ENCODE data around the gene CREB1.

The CREB1 gene

DNA sequence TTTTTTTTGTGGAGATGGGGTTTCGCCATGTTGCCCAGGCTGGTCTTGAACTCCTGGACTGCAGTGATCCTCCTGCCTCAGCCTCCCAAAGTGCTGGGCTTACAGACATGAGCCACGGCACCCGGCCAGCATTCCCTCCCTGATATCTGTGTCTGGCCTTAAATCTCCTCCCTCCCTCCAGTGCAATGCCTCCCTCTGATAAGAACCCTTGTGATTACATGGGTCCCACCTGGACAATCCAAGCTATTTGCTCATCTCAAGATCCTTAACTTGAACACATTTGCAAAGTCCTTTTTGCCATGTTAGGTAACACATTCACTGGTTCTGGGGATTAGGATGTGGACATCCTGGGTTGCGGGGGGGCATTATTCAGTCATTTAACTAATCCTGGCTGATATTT is 40.5 kb upstream of the CREB1 start (continued):
- TF ChIP-seq ZBTB26 (tag by site-specific recombination; optimal IDR thresholded peaks at IDR 0.05) (no peak), ZNF449 (tag by site-specific recombination; IDR thresholded peaks at IDR 0.05) (no peak), ZNF426 (tag by site-specific recombination; IDR thresholded peaks at IDR 0.05) (no peak), WT1 (tag by site-specific recombination; IDR thresholded peaks at IDR 0.05) (no peak), KLF8 (tag by site-specific recombination; IDR thresholded peaks at IDR 0.05) (no peak)
- TF ChIP-seq, protein P1, sequence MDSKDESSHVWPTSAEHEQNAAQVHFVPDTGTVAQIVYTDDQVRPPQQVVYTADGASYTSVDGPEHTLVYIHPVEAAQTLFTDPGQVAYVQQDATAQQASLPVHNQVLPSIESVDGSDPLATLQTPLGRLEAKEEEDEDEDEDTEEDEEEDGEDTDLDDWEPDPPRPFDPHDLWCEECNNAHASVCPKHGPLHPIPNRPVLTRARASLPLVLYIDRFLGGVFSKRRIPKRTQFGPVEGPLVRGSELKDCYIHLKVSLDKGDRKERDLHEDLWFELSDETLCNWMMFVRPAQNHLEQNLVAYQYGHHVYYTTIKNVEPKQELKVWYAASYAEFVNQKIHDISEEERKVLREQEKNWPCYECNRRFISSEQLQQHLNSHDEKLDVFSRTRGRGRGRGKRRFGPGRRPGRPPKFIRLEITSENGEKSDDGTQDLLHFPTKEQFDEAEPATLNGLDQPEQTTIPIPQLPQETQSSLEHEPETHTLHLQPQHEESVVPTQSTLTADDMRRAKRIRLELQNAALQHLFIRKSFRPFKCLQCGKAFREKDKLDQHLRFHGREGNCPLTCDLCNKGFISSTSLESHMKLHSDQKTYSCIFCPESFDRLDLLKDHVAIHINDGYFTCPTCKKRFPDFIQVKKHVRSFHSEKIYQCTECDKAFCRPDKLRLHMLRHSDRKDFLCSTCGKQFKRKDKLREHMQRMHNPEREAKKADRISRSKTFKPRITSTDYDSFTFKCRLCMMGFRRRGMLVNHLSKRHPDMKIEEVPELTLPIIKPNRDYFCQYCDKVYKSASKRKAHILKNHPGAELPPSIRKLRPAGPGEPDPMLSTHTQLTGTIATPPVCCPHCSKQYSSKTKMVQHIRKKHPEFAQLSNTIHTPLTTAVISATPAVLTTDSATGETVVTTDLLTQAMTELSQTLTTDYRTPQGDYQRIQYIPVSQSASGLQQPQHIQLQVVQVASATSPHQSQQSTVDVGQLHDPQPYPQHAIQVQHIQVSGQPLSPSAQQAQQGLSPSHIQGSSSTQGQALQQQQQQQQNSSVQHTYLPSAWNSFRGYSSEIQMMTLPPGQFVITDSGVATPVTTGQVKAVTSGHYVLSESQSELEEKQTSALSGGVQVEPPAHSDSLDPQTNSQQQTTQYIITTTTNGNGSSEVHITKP (tag by site-specific recombination; IDR thresholded peaks at IDR 0.05) = no peak

GRCh38 chr2:207490441-207490840 is 39.3 kb upstream of the CREB1 start:
- H3K36me3 ChIP-seq (ENCODE audit: control insufficient read depth in 2 of 2, insufficient read depth in 1 of 2, low read length in 2 of 2) = no peaks in the 10 kb centered on the region
- H3K27ac ChIP-seq (ENCODE audit: extremely low read depth, low read depth, low read length) = no peak overlapping the region
- TF ChIP-seq ZNF302 (tag by site-specific recombination; IDR thresholded peaks at IDR 0.05; ENCODE audit: low read depth) = no peak
- no peak for TF ChIP-seq ZNF423 (tag by site-specific recombination; IDR thresholded peaks at IDR 0.05)
- no peak for TF ChIP-seq TRIM28 (IDR thresholded peaks at IDR 0.05; ENCODE audit: borderline replicate concordance, low read length)
- TF ChIP-seq ZNF132 (tag by site-specific recombination; IDR thresholded peaks at IDR 0.05; ENCODE audit: borderline replicate concordance) = no peak
- no peak for TF ChIP-seq ZNF776 (tag by site-specific recombination; IDR thresholded peaks at IDR 0.05; ENCODE audit: borderline replicate concordance)
- TF ChIP-seq ZNF19 (tag by site-specific recombination; IDR thresholded peaks at IDR 0.05; ENCODE audit: low read depth) = no peak
- no peak for TF ChIP-seq ZNF121 (tag by site-specific recombination; IDR thresholded peaks at IDR 0.05)
- TF ChIP-seq, protein P2, sequence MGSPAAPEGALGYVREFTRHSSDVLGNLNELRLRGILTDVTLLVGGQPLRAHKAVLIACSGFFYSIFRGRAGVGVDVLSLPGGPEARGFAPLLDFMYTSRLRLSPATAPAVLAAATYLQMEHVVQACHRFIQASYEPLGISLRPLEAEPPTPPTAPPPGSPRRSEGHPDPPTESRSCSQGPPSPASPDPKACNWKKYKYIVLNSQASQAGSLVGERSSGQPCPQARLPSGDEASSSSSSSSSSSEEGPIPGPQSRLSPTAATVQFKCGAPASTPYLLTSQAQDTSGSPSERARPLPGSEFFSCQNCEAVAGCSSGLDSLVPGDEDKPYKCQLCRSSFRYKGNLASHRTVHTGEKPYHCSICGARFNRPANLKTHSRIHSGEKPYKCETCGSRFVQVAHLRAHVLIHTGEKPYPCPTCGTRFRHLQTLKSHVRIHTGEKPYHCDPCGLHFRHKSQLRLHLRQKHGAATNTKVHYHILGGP (tag by site-specific recombination; IDR thresholded peaks at IDR 0.05) = no peak
- no peaks in the 10 kb centered on the region for H3K4me1 ChIP-seq (ENCODE audit: control insufficient read depth, insufficient read depth, low read length)
- H3K9me3 ChIP-seq (ENCODE audit: control insufficient read depth, insufficient read depth, low read depth, low read length) = no peaks in the 10 kb centered on the region
- CTCF ChIA-PET = no interaction called here
- POLR2A ChIA-PET = no interaction called here
- no peak overlapping the region for H3K4me3 ChIP-seq (ENCODE audit: low read depth, low read length)

DNA sequence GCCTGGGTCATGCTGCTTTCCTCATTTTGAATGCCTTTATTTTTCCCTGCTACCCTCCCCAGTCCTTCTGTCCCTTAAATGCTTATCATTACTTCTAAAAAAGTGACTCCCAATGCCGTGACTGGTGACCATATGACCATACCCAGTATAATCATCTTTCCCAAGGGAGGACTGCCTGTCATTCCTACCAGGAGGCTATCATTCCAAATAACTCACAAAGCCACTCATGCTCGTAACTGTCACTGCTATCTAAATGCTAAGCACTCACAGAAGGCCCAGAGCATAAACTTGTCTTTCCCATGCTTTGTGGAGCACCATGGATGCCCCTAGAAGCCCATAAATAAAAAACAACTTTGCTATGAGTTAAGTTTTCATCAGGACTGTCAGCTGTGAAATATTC is 38.7 kb upstream of the CREB1 start:
- H3K9me3 ChIP-seq (ENCODE audit: control insufficient read depth, insufficient read depth, low read depth, low read length) = no peaks in the 10 kb centered on the region
- H3K4me3 ChIP-seq (ENCODE audit: low read depth, low read length) = no peak overlapping the region
- ChIA-PET CTCF (no interaction called here), POLR2A (no interaction called here)
- H3K4me1 ChIP-seq (ENCODE audit: control insufficient read depth, insufficient read depth, low read length) = no peaks in the 10 kb centered on the region
- no peaks in the 10 kb centered on the region for H3K36me3 ChIP-seq (ENCODE audit: control insufficient read depth in 2 of 2, insufficient read depth in 1 of 2, low read length in 2 of 2)
- H3K27ac ChIP-seq (ENCODE audit: extremely low read depth, low read depth, low read length) = no peak overlapping the region
- no peak for TF ChIP-seq ZSCAN16 (tag by site-specific recombination; IDR thresholded peaks at IDR 0.05)
- TF ChIP-seq ZNF157 (tag by site-specific recombination; IDR thresholded peaks at IDR 0.05) = no peak
- no peak for TF ChIP-seq ZNF561 (tag by site-specific recombination; IDR thresholded peaks at IDR 0.05; ENCODE audit: borderline replicate concordance)
- no peak for TF ChIP-seq ZNF175 (tag by site-specific recombination; IDR thresholded peaks at IDR 0.05)
- TF ChIP-seq BCL11A (tag by site-specific recombination; IDR thresholded peaks at IDR 0.05; ENCODE audit: low read depth) = no peak
- peak; percentile 48; the same call in 1 of the 2 replicates for TF ChIP-seq OSR2 (tag by site-specific recombination; IDR thresholded peaks at IDR 0.05)
- peak; percentile 27; the same call in 1 of the 2 replicates for TF ChIP-seq ZNF843 (tag by site-specific recombination; IDR thresholded peaks at IDR 0.05)
- TF ChIP-seq, protein P3, sequence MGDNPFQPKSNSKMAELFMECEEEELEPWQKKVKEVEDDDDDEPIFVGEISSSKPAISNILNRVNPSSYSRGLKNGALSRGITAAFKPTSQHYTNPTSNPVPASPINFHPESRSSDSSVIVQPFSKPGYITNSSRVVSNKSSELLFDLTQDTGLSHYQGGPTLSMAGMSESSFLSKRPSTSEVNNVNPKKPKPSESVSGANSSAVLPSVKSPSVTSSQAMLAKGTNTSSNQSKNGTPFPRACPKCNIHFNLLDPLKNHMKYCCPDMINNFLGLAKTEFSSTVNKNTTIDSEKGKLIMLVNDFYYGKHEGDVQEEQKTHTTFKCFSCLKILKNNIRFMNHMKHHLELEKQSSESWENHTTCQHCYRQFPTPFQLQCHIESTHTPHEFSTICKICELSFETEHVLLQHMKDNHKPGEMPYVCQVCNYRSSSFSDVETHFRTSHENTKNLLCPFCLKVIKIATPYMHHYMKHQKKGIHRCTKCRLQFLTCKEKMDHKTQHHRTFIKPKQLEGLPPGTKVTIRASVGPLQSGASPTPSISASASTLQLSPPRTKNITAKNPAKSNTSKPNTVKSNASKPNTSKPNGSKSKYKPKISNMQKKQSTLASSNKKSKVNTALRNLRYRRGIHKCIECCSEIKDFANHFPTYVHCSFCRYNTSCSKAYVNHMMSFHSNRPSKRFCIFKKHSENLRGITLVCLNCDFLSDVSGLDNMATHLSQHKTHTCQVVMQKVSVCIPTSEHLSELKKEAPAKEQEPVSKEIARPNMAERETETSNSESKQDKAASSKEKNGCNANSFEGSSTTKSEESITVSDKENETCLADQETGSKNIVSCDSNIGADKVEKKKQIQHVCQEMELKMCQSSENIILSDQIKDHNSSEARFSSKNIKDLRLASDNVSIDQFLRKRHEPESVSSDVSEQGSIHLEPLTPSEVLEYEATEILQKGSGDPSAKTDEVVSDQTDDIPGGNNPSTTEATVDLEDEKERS (tag by site-specific recombination; IDR thresholded peaks at IDR 0.05) = no peak

Measured in HEK293 (cell line).